IPS-18a (cell line): ENCODE results near the gene ODF2L.

ENCODE experiments used
- H3K27ac ChIP-seq: one replicate; pipeline ENCODE4 v1.5.1; 2013; ENCODE audit warnings: low read length
- H3K27me3 ChIP-seq: one replicate; pipeline ENCODE4 v1.6.1; 2013; ENCODE audit warnings: mild to moderate bottlenecking, low read length; ENCODE audit not compliant: control insufficient read depth, insufficient read depth
- H3K36me3 ChIP-seq: one replicate; pipeline ENCODE4 v1.6.1; 2013; ENCODE audit warnings: low read depth, low read length; ENCODE audit not compliant: control insufficient read depth
- H3K4me1 ChIP-seq: one replicate; pipeline ENCODE4 v1.6.1; 2013; ENCODE audit warnings: low read depth, low read length; ENCODE audit not compliant: control insufficient read depth
- H3K4me3 ChIP-seq: one replicate; pipeline ENCODE4 v1.5.1; 2013; ENCODE audit warnings: low read length
- H3K9ac ChIP-seq: one replicate; pipeline ENCODE4 v1.6.1; 2013; ENCODE audit warnings: mild to moderate bottlenecking, low read length, moderate library complexity
- H3K9me3 ChIP-seq: one replicate; pipeline ENCODE4 v1.6.1; 2013; ENCODE audit warnings: low read depth, low read length; ENCODE audit not compliant: control insufficient read depth

ODF2L gene

GRCh38 chr1:86423473-86423872 lies 27.4 kb upstream of the ODF2L start:
- no peaks in the 10 kb centered on the region for H3K4me1 ChIP-seq
- H3K36me3 ChIP-seq: no peaks in the 10 kb centered on the region
- no peak overlapping the region for H3K27ac ChIP-seq
- H3K4me3 ChIP-seq: no peak overlapping the region
- no peaks in the 10 kb centered on the region for H3K27me3 ChIP-seq
- no peak overlapping the region for H3K9ac ChIP-seq
- no peaks in the 10 kb centered on the region for H3K9me3 ChIP-seq

- Histone ChIP-seq H3K27ac (no peak overlapping the region), H3K9me3 (no peaks in the 10 kb centered on the region), H3K27me3 (no peaks in the 10 kb centered on the region), H3K4me3 (no peak overlapping the region), H3K36me3 (no peaks in the 10 kb centered on the region), H3K9ac (no peak overlapping the region), H3K4me1 (no peaks in the 10 kb centered on the region)
These were observed 25.6 kb upstream of the ODF2L start for GRCh38 chr1:86421601-86422280.

GRCh38 chr1:86419277-86419903 lies 23.3 kb upstream of the ODF2L start:
- H3K9ac ChIP-seq: no peak overlapping the region
- no peak overlapping the region for H3K4me3 ChIP-seq
- no peaks in the 10 kb centered on the region for H3K27me3 ChIP-seq
- H3K9me3 ChIP-seq: no peaks in the 10 kb centered on the region
- H3K27ac ChIP-seq: no peak overlapping the region
- H3K36me3 ChIP-seq: no peaks in the 10 kb centered on the region
- no peaks in the 10 kb centered on the region for H3K4me1 ChIP-seq

GRCh38 chr1:86416343-86416742 lies 20.2 kb upstream of the ODF2L start:
- H3K9ac ChIP-seq: no peak overlapping the region
- H3K36me3 ChIP-seq: no peaks in the 10 kb centered on the region
- H3K4me1 ChIP-seq: no peaks in the 10 kb centered on the region
- H3K27me3 ChIP-seq: no peaks in the 10 kb centered on the region
- H3K27ac ChIP-seq: no peak overlapping the region
- no peak overlapping the region for H3K4me3 ChIP-seq
- no peaks in the 10 kb centered on the region for H3K9me3 ChIP-seq

- H3K9me3 ChIP-seq: no peaks in the 10 kb centered on the region
- H3K9ac ChIP-seq: no peak overlapping the region
- H3K4me1 ChIP-seq: no peaks in the 10 kb centered on the region
- H3K36me3 ChIP-seq: no peaks in the 10 kb centered on the region
- H3K27ac ChIP-seq: no peak overlapping the region
- H3K27me3 ChIP-seq: no peaks in the 10 kb centered on the region
- no peak overlapping the region for H3K4me3 ChIP-seq
These were observed 14.8 kb upstream of the ODF2L start for GRCh38 chr1:86410879-86411278.

- H3K4me1 ChIP-seq: no peaks in the 10 kb centered on the region
- no peaks in the 10 kb centered on the region for H3K9me3 ChIP-seq
- no peak overlapping the region for H3K27ac ChIP-seq
- H3K9ac ChIP-seq: no peak overlapping the region
- no peak overlapping the region for H3K4me3 ChIP-seq
- no peaks in the 10 kb centered on the region for H3K36me3 ChIP-seq
- H3K27me3 ChIP-seq: no peaks in the 10 kb centered on the region
These were observed 13.4 kb upstream of the ODF2L start for GRCh38 chr1:86409416-86410021.

GRCh38 chr1:86396498-86396890 lies 371 bp upstream of the ODF2L start:
- Histone ChIP-seq H3K4me1 (peaks cover 8% of the 10 kb centered on the region), H3K9ac (peak overlapping the region; percentile 68), H3K27ac (no peak overlapping the region), H3K4me3 (peak overlapping the region; percentile 84), H3K36me3 (no peaks in the 10 kb centered on the region), H3K9me3 (no peaks in the 10 kb centered on the region), H3K27me3 (no peaks in the 10 kb centered on the region)

GRCh38 chr1:86394416-86394815 lies 1.7 kb downstream of the ODF2L start:
- H3K27me3 ChIP-seq: no peaks in the 10 kb centered on the region
- H3K27ac ChIP-seq: no peak overlapping the region
- H3K4me3 ChIP-seq: no peak overlapping the region
- no peaks in the 10 kb centered on the region for H3K36me3 ChIP-seq
- H3K4me1 ChIP-seq: peaks cover 8% of the 10 kb centered on the region
- no peaks in the 10 kb centered on the region for H3K9me3 ChIP-seq
- H3K9ac ChIP-seq: no peak overlapping the region

- Histone ChIP-seq H3K4me3 (no peak overlapping the region), H3K27ac (no peak overlapping the region), H3K27me3 (no peaks in the 10 kb centered on the region), H3K9ac (no peak overlapping the region), H3K4me1 (no peaks in the 10 kb centered on the region), H3K36me3 (no peaks in the 10 kb centered on the region), H3K9me3 (no peaks in the 10 kb centered on the region)
These were observed 6.8 kb downstream of the ODF2L start for GRCh38 chr1:86389307-86389706.

- H3K9ac ChIP-seq: no peak overlapping the region
- H3K36me3 ChIP-seq: no peaks in the 10 kb centered on the region
- H3K9me3 ChIP-seq: no peaks in the 10 kb centered on the region
- no peak overlapping the region for H3K4me3 ChIP-seq
- no peaks in the 10 kb centered on the region for H3K27me3 ChIP-seq
- no peaks in the 10 kb centered on the region for H3K4me1 ChIP-seq
- H3K27ac ChIP-seq: no peak overlapping the region
These were observed 7.3 kb downstream of the ODF2L start for GRCh38 chr1:86388777-86389176.

- Histone ChIP-seq H3K27me3 (no peaks in the 10 kb centered on the region), H3K4me3 (no peak overlapping the region), H3K27ac (no peak overlapping the region), H3K4me1 (no peaks in the 10 kb centered on the region), H3K9ac (no peak overlapping the region), H3K36me3 (no peaks in the 10 kb centered on the region), H3K9me3 (no peaks in the 10 kb centered on the region)
These were observed 8.1 kb downstream of the ODF2L start for GRCh38 chr1:86387916-86388627.
